Keratinocyte (primary cell): ENCODE measurements around the gene RAP1GAP. TPM values are rescaled to one million over a fixed set of nuclear protein-coding genes. Genes with fewer than 3 reads are reported as not detected.
"Not testable (repeated sequence)": the region's sequence is repeated elsewhere in the genome, so short reads cannot be mapped to it uniquely, and the experiment has no call there.

Experiments used
- DNase-seq: peaks from one replicate; pipeline ENCODE4 v3.0.0-alpha.2; 2011; ENCODE audit warnings: low read depth, missing footprints, low spot score
- FAIRE-seq: peaks from 2 replicates; lab custom pipeline; 2011; peaks lifted over from hg19 to GRCh38; lab: Jason Lieb, UNC
- H2AFZ ChIP-seq: 2 replicates; pipeline ENCODE4 v1.6.0; 2012; ENCODE audit warnings: low read length, control low read depth, inconsistent platforms; ENCODE audit not compliant: control insufficient read depth
- H3K27ac ChIP-seq: 2 replicates; pipeline ENCODE4 v1.5.1; 2011; ENCODE audit warnings: low read length; ENCODE audit not compliant: control insufficient read depth, insufficient read depth
- H3K27me3 ChIP-seq: 3 replicates; pipeline ENCODE4 v1.6.0; 2011; ENCODE audit warnings: low read length; ENCODE audit not compliant: control insufficient read depth, insufficient read depth; ENCODE audit errors: extremely low read depth
- H3K36me3 ChIP-seq, 2 experiments: 2 replicates in 1 of 2; 3 replicates in 1 of 2; pipeline ENCODE4 v1.5.1; 2011; ENCODE audit warnings: low read length in 2 of 2, mild to moderate bottlenecking in 1 of 2; ENCODE audit not compliant: control insufficient read depth in 2 of 2, insufficient read depth in 2 of 2; ENCODE audit errors: extremely low read depth in 1 of 2
- H3K4me1 ChIP-seq: 3 replicates; pipeline ENCODE4 v1.5.1; 2011; ENCODE audit warnings: low read length; ENCODE audit not compliant: control insufficient read depth, insufficient read depth; ENCODE audit errors: extremely low read depth
- H3K4me2 ChIP-seq: 3 replicates; pipeline ENCODE4 v1.6.0; 2011; ENCODE audit warnings: low read depth, low read length; ENCODE audit not compliant: control insufficient read depth, insufficient read depth; ENCODE audit errors: extremely low read depth
- H3K4me3 ChIP-seq, 3 experiments: fragments of 200-600 bp in 1 of 3; sonication (generic) in 1 of 3; 2 replicates in 2 of 3; 3 replicates in 1 of 3; pipeline ENCODE4 v1.5.1; 2011 to 2016; ENCODE audit warnings: low read length in 3 of 3, mild to moderate bottlenecking in 3 of 3, control low read depth in 2 of 3, inconsistent platforms in 1 of 3, low read depth in 1 of 3, mixed read lengths in 1 of 3, mixed run types in 1 of 3, moderate library complexity in 1 of 3; ENCODE audit not compliant: control insufficient read depth in 2 of 3, insufficient read depth in 2 of 3; ENCODE audit errors: extremely low read depth in 1 of 3
- H3K79me2 ChIP-seq: 2 replicates; pipeline ENCODE4 v1.6.0; 2012; ENCODE audit warnings: low read length; ENCODE audit not compliant: control insufficient read depth, insufficient read depth
- H3K9ac ChIP-seq: 3 replicates; pipeline ENCODE4 v1.6.0; 2011; ENCODE audit warnings: low read length; ENCODE audit not compliant: control insufficient read depth, insufficient read depth; ENCODE audit errors: extremely low read depth
- H3K9me1 ChIP-seq: 3 replicates; pipeline ENCODE4 v1.6.0; 2011; ENCODE audit warnings: low read length; ENCODE audit not compliant: control insufficient read depth, insufficient read depth; ENCODE audit errors: extremely low read depth
- H3K9me3 ChIP-seq: 2 replicates; pipeline ENCODE4 v1.5.1; 2012; ENCODE audit warnings: low read depth, low read length; ENCODE audit not compliant: control insufficient read depth
- H4K20me1 ChIP-seq: 3 replicates; pipeline ENCODE4 v1.6.0; 2011; ENCODE audit warnings: low read length; ENCODE audit not compliant: control insufficient read depth, insufficient read depth; ENCODE audit errors: extremely low read depth
- EZH2 ChIP-seq: IDR thresholded peaks from one replicate; pipeline ENCODE4 v1.6.1; 2012; ENCODE audit warnings: inconsistent platforms, mild to moderate bottlenecking, low read length, moderate library complexity
- dilution Hi-C: fragments of 300-500 bp; cut with MboI; formaldehyde crosslinking; loops from one replicate; pipeline ENCODE4 v1.7.0; 2020; ENCODE audit warnings: low sequenced_read_pairs; ENCODE audit not compliant: extremely low pct_ligation_motif_present
- polyA plus RNA-seq, 5 experiments: library from polyadenylated mRNA; depleted of rRNA in 3 of 5; stranded (reverse) in 3 of 5; stranded (forward) in 1 of 5; unstranded in 1 of 5; fragments of >200 nt; gene quantifications; 1 replicate in 1 of 5; 2 replicates in 3 of 5; 3 replicates in 1 of 5; pipeline versions ENCODE4 v1.2.1 to v1.2.3, GENCODE V29; 2011 to 2012; ENCODE audit warnings: missing spikeins in 2 of 5, low read depth in 1 of 5, low replicate concordance in 1 of 5
- TF ChIP-seq, protein P1 (sequence below), 3 experiments: IDR thresholded peaks in 1 of 3; conservative IDR thresholded peaks in 1 of 3; optimal IDR thresholded peaks in 1 of 3; 2 replicates in 2 of 3; 3 replicates in 1 of 3; pipeline versions ENCODE3 to v1.5.1; 2011; ENCODE audit warnings: low read length in 3 of 3, mild to moderate bottlenecking in 3 of 3, moderate library complexity in 2 of 3, control low read depth in 1 of 3, inconsistent platforms in 1 of 3; ENCODE audit not compliant: insufficient read depth in 2 of 3; ENCODE audit errors: extremely low read depth in 1 of 3

Gene RAP1GAP
- polyA plus RNA-seq, 1 donor (not counting 4 experiments of a cell fraction or from before 2014, with no cell fraction given): 1.1 TPM

DNA sequence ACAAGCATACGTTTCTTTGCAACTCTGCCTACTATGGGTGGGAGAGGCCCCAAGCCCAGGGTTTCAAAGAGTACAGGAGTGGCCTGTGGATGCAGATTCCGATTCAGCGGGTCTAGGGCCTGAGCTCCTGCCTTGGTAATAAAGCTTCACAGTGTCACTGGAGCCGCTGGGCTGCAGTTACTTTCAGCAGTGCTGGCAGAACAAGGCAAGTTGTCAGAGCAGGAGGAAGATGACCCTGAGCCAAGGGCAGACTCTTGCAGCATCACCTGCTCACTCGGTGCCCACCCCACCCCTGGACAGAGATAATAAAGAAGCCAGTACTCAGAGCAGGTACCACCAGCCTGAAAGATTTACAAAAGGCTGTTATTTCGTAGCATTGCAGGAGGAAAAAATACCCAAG is 8.0 kb upstream of the RAP1GAP start:
- Histone ChIP-seq H3K27ac (no peak overlapping the region), H3K9me1 (peaks cover 3% of the 10 kb centered on the region), H3K27me3 (no peaks in the 10 kb centered on the region), H3K4me1 (peaks cover 4% of the 10 kb centered on the region), H3K4me2 (no peak overlapping the region), H3K36me3 (peaks cover 5 to 6% of the 10 kb centered on the region in 2 experiments), H2AFZ (no peak overlapping the region), H3K79me2 (no peaks in the 10 kb centered on the region), H4K20me1 (no peaks in the 10 kb centered on the region), H3K4me3 (no peak overlapping the region), H3K9ac (no peak overlapping the region), H3K9me3 (no peaks in the 10 kb centered on the region)
- TF ChIP-seq, protein P1, sequence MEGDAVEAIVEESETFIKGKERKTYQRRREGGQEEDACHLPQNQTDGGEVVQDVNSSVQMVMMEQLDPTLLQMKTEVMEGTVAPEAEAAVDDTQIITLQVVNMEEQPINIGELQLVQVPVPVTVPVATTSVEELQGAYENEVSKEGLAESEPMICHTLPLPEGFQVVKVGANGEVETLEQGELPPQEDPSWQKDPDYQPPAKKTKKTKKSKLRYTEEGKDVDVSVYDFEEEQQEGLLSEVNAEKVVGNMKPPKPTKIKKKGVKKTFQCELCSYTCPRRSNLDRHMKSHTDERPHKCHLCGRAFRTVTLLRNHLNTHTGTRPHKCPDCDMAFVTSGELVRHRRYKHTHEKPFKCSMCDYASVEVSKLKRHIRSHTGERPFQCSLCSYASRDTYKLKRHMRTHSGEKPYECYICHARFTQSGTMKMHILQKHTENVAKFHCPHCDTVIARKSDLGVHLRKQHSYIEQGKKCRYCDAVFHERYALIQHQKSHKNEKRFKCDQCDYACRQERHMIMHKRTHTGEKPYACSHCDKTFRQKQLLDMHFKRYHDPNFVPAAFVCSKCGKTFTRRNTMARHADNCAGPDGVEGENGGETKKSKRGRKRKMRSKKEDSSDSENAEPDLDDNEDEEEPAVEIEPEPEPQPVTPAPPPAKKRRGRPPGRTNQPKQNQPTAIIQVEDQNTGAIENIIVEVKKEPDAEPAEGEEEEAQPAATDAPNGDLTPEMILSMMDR (optimal IDR thresholded peaks at IDR 0.05 in 1 of 3, IDR thresholded peaks at IDR 0.05 in 1 of 3, conservative IDR thresholded peaks at IDR 0.05 in 1 of 3; ENCODE audit: extremely low read depth in 1 of 3, insufficient read depth in 2 of 3, low read length in 3 of 3): no peak
- no peak for TF ChIP-seq EZH2
- FAIRE-seq (no peak), DNase-seq (no peak)
- dilution Hi-C loops: no loop called here

DNA sequence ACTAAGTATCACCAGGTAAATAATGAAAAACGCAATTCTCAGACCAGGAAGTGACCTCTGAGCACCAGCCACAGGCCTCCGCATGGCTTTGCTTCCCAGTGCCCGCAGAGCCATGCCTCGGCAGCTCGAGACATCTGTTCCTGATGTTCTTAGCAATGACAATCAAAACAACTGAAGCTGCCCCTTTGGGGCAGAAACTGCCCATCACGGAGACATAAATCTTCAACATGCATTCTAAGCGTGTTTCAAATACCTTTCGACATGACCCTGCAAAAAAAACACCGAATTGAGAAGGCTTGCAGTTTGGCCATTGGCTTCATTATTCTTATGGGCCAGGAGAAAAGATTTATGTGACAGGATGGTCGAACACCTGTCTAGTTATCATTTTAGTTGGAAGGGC is 5.8 kb upstream of the RAP1GAP start:
- H3K27ac ChIP-seq: no peak overlapping the region
- TF ChIP-seq, protein P1 (optimal IDR thresholded peaks at IDR 0.05 in 1 of 3, IDR thresholded peaks at IDR 0.05 in 1 of 3, conservative IDR thresholded peaks at IDR 0.05 in 1 of 3; ENCODE audit: extremely low read depth in 1 of 3, insufficient read depth in 2 of 3, low read length in 3 of 3): no peak
- no peak for TF ChIP-seq EZH2
- peaks cover 4% of the 10 kb centered on the region for H3K4me1 ChIP-seq
- FAIRE-seq (no peak), DNase-seq (no peak)
- no peaks in the 10 kb centered on the region for H4K20me1 ChIP-seq
- H3K36me3 ChIP-seq: peaks cover 5% of the 10 kb centered on the region in 2 experiments
- no peak overlapping the region for H3K4me2 ChIP-seq
- H3K4me3 ChIP-seq: no peak overlapping the region
- no peak overlapping the region for H2AFZ ChIP-seq
- H3K9me1 ChIP-seq: peaks cover 3% of the 10 kb centered on the region
- H3K9ac ChIP-seq: no peak overlapping the region
- no peaks in the 10 kb centered on the region for H3K9me3 ChIP-seq
- H3K79me2 ChIP-seq: no peaks in the 10 kb centered on the region
- dilution Hi-C loops: no loop called here
- H3K27me3 ChIP-seq: peaks cover 15% of the 10 kb centered on the region

GRCh38 chr1:21673853-21674252 is 4.7 kb upstream of the RAP1GAP start:
- H3K27me3 ChIP-seq: peaks cover 25% of the 10 kb centered on the region
- FAIRE-seq, H3K4me2 ChIP-seq, H2AFZ ChIP-seq, H3K36me3 ChIP-seq, H3K27ac ChIP-seq, H3K4me3 ChIP-seq, H4K20me1 ChIP-seq, H3K9ac ChIP-seq, H3K9me3 ChIP-seq, H3K79me2 ChIP-seq, dilution Hi-C loops, DNase-seq, H3K9me1 ChIP-seq, H3K4me1 ChIP-seq: not testable (repeated sequence)
